Astrocyte of the spinal cord (primary cell): ENCODE data around the gene GCC1.

Experiments
- DNase-seq: peaks from one replicate; pipeline ENCODE4 v3.0.0; 2011; ENCODE audit warnings: low read depth, low spot score
- H3K4me3 ChIP-seq: 2 replicates; pipeline ENCODE4 v1.5.1; 2011; ENCODE audit warnings: low read depth, mild to moderate bottlenecking, low read length, moderate library complexity
- in situ Hi-C: cut with HindIII; loops from 2 replicates; pipeline ENCODE4 v1.10.0; 2017; ENCODE audit warnings: low sequenced_read_pairs
- TF ChIP-seq, protein P1 (sequence below): IDR thresholded peaks from 2 replicates; pipeline ENCODE4 v1.5.1; 2012; ENCODE audit warnings: low read depth, mild to moderate bottlenecking, low read length, inconsistent platforms

GCC1 gene

DNA sequence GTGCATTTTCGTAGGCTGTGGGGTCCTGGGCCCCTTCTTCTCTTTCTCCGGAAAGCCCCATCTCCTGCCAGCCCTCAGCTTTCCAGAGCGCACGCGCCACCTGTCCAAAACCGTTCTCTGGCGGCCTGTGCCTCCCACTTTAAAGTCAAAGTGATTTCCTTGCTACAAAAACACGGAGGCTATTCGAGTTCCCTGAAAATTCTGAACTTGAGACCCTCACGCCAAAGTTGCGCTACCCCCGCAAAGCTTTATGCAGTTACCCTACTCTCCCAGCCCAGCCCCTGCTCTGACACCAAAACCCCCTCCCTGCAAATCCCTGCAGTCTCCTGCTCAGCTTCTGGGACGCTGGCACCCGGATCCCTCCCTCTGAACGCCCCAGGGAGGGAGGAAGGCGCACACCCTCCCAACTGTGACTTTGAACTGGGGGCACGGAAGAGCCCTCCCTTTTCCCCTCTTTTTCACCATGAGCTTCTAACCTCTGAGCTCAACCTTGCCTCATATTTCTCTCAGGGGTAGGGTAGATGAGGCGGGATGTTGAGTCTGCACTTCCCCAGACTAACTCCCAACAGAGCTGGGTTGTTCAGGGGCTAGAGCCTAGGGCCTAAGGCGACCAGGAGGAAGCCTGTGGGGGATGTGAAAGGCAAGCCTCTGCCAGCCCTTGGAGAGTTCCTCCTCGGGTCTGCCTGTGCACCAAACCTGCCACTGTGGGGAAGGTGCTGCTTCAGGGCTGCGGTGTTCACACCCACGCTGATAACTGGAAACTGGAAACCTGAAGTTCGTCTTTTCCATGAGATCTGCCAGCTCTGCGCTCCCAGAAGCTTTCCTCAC, 35.2 kb upstream of the GCC1 start:
- in situ Hi-C loops, result no loop called here
- H3K4me3 ChIP-seq, result no peak overlapping the region
- DNase-seq, result peak; percentile 6
- TF ChIP-seq, protein P1, sequence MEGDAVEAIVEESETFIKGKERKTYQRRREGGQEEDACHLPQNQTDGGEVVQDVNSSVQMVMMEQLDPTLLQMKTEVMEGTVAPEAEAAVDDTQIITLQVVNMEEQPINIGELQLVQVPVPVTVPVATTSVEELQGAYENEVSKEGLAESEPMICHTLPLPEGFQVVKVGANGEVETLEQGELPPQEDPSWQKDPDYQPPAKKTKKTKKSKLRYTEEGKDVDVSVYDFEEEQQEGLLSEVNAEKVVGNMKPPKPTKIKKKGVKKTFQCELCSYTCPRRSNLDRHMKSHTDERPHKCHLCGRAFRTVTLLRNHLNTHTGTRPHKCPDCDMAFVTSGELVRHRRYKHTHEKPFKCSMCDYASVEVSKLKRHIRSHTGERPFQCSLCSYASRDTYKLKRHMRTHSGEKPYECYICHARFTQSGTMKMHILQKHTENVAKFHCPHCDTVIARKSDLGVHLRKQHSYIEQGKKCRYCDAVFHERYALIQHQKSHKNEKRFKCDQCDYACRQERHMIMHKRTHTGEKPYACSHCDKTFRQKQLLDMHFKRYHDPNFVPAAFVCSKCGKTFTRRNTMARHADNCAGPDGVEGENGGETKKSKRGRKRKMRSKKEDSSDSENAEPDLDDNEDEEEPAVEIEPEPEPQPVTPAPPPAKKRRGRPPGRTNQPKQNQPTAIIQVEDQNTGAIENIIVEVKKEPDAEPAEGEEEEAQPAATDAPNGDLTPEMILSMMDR, result no peak

DNA sequence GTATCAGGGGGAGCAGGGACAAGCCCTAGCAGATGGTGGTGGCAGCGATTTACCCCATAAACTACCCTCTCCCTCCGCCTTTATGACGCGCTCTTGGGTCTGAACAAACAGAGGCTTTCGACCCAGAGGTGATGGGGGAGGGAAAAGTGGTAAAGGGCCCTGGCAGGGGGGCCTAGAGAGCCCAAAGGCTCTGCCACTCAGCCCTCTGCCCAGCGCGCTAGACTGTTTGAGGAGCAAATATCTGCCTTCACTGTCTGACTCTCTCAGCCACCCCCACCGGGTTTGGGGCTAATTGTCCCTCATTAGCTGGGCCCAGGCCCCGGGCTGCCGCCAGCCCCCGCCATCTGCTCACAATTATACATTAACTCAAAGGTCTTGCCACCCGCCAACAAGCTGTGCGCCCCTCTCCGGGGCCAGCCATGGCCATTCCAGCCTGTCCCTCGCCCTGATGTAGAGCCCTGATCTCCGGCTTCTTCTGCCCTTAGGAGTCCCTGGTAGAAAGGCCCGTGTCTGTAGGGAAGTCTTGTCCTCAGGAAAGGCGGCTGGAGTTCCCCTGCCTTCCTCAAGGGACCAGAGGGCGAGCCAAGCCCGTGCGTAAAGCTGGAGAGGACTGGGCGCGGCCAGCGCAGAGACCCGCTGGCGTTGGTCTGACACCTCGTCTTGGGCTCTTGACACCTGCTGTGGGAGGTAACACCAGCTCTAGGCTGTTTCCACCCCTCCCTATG, 34.4 kb upstream of the GCC1 start:
- in situ Hi-C loops, result no loop called here
- TF ChIP-seq, protein P1, result no peak
- DNase-seq, result peak; percentile 4
- H3K4me3 ChIP-seq, result no peak overlapping the region

DNA sequence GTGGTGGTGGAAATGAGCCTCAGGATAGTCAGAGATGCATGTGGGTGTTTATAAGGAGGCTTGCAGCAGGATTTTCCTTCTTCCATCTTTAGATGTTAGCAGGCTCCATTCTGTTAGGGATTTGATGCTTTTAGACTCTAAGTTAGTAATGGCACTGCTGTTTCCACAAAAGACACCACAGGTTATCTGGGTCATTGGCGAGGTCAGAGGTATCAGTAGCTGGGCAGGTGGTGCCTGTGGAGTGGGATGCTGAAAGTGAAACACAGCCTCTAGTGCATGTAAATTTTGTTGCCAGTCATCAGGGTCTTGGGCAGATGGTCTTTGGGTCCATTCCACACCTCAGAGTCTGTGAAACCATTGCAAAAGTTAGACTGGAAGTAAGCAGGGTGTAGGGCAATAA, 33.4 kb upstream of the GCC1 start:
- in situ Hi-C loops, result no loop called here
- no peak for DNase-seq
- no peak overlapping the region for H3K4me3 ChIP-seq
- TF ChIP-seq, protein P1, result no peak

DNA sequence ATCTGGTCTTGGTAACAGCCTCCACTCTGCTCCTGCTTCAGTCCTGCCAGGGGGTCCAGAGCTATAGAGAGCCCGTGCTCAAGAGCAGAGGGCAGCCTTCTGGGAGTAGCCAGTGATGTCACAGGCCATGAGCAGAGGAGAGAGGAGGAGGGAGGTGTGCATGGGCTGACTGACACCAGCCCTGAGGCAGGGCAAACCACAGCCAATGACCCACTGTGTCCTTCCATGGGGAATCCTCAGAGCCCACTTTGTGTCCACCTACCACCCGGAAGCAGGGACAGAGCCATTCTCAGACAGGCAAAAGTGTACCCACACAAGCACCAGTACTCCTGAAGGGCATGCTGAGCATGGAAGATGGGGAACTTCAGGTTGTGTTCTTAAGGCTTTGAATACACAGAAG, 32.6 kb upstream of the GCC1 start, which contains the start of gene PAX4:
PAX4 (minus strand) TSS at position 101 of the 400 bp plus-strand sequence. CDS start 2,214 bp downstream, outside the sequence.
- in situ Hi-C loops, result no loop called here

DNA sequence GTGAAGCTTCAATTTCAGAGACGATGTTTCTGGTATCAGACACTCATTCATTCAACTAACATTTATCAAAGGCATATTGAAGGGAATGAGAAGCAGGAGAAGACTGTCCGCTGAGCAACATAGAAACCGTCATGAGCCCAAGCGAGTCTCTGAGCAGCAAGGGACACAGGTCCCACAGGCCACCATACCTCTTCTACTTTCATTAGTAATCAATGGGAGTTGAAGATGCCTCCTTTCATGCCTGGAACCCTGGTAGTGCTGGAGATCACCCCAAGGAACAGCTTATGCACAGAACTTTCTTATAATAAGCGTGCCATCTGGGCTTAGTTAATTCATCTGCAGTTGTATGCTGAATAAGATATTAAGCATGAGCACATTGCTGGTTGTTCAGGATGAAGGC, 31.3 kb upstream of the GCC1 start:
- DNase-seq, result no peak
- TF ChIP-seq, protein P1, result no peak
- in situ Hi-C loops, result no loop called here
- no peak overlapping the region for H3K4me3 ChIP-seq

More for the DNA sequence above, 32.6 kb upstream of the GCC1 start, which contains the start of gene PAX4:
- no peak within 1 kb of the TSS for H3K4me3 ChIP-seq
- TF ChIP-seq, protein P1, result no peak
- DNase-seq, result no peak

DNA sequence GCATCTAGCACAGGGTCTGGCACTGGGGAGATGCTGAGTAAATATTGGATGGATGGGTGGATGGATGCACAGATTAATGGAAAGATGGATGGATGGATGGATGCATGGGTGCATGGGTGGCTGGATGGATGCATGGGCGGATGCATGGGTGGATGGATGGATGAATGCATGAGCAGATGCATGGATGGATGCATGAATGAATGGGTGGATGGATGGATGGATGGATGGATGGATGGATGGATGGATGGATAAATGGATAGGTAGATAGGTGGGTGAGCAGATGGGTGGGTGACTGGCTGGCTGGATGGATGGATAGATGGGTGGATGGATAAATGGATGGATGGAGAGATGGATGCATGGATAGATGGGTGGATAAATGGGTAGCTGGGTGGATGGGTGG, 26.9 kb upstream of the GCC1 start:
- in situ Hi-C loops, result no loop called here
- no peak for DNase-seq
- H3K4me3 ChIP-seq, result no peak overlapping the region
- TF ChIP-seq, protein P1, result no peak
